Neural crest cell (in vitro differentiated cells): ENCODE results near the gene ST3GAL3. TPM values are rescaled to one million over a fixed set of nuclear protein-coding genes. Genes with fewer than 3 reads are reported as not detected.

Experiments used
- DNase-seq: peaks from one replicate; pipeline ENCODE4 v3.0.0; 2021; ENCODE audit warnings: low read depth, mixed read lengths, low spot score
- H3K27ac Mint-ChIP-seq: one replicate; pipeline ENCODE4 v1.8.0; 2021; ENCODE audit warnings: mild to moderate bottlenecking, mixed read lengths; ENCODE audit not compliant: unreplicated experiment
- H3K27me3 Mint-ChIP-seq: 2 replicates; pipeline ENCODE4 v1.8.0; 2021; ENCODE audit warnings: low read depth, mild to moderate bottlenecking, mixed read lengths
- H3K36me3 Mint-ChIP-seq: 2 replicates; pipeline ENCODE4 v1.8.0; 2021; ENCODE audit warnings: low read depth, mild to moderate bottlenecking, mixed read lengths
- H3K4me1 Mint-ChIP-seq: 2 replicates; pipeline ENCODE4 v1.8.0; 2021; ENCODE audit warnings: mixed read lengths
- H3K4me3 Mint-ChIP-seq: one replicate; pipeline ENCODE4 v1.8.0; 2021; ENCODE audit warnings: mild to moderate bottlenecking, mixed read lengths
- H3K9me3 Mint-ChIP-seq: 2 replicates; pipeline ENCODE4 v1.8.0; 2021; ENCODE audit warnings: mixed read lengths
- total RNA-seq: library from RNA; stranded (reverse); gene quantifications from 2 replicates; pipeline ENCODE4 v1.2.1, GENCODE V29; 2021
- TF ChIP-seq, protein P1 (sequence below): fragments of 200-600 bp; sonication (generic); conservative IDR thresholded peaks from 2 replicates; pipeline ENCODE4 v1.5.0; 2021; ENCODE audit warnings: antibody characterized with exemption, mild to moderate bottlenecking

Gene ST3GAL3
- total RNA-seq, 1 donor from 2014 or later, result 37.4 TPM

GRCh38 chr1:43668956-43669355, 38.4 kb upstream of the ST3GAL3 start:
- TF ChIP-seq, protein P1, sequence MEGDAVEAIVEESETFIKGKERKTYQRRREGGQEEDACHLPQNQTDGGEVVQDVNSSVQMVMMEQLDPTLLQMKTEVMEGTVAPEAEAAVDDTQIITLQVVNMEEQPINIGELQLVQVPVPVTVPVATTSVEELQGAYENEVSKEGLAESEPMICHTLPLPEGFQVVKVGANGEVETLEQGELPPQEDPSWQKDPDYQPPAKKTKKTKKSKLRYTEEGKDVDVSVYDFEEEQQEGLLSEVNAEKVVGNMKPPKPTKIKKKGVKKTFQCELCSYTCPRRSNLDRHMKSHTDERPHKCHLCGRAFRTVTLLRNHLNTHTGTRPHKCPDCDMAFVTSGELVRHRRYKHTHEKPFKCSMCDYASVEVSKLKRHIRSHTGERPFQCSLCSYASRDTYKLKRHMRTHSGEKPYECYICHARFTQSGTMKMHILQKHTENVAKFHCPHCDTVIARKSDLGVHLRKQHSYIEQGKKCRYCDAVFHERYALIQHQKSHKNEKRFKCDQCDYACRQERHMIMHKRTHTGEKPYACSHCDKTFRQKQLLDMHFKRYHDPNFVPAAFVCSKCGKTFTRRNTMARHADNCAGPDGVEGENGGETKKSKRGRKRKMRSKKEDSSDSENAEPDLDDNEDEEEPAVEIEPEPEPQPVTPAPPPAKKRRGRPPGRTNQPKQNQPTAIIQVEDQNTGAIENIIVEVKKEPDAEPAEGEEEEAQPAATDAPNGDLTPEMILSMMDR, result no peak
- DNase-seq, result no peak
- Mint-ChIP-seq H3K27me3 (no peaks in the 10 kb centered on the region), H3K9me3 (no peaks in the 10 kb centered on the region), H3K27ac (no peak overlapping the region), H3K36me3 (peaks cover 42% of the 10 kb centered on the region), H3K4me1 (no peaks in the 10 kb centered on the region), H3K4me3 (no peak overlapping the region)

DNA sequence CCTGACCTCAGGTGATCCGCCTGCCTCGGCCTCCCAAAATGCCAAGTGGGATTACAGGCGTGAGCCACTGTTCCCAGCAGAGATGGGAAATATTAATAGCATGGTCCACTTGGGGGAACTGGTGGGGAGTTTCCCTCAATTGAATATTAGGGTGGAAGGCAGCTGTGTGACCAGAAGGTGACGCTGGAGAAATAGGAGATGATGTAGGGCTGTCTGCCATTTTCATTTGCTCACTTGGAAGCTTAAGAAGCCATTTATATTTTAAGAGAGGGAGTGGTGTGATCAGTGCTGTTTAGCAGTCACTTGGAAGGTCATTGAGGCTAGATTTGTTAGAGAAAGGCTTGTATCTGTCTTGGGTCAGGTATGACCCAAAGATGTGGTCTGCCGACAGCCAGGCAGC, 37.5 kb upstream of the ST3GAL3 start:
- H3K27ac Mint-ChIP-seq, result no peak overlapping the region
- H3K27me3 Mint-ChIP-seq, result no peaks in the 10 kb centered on the region

DNA sequence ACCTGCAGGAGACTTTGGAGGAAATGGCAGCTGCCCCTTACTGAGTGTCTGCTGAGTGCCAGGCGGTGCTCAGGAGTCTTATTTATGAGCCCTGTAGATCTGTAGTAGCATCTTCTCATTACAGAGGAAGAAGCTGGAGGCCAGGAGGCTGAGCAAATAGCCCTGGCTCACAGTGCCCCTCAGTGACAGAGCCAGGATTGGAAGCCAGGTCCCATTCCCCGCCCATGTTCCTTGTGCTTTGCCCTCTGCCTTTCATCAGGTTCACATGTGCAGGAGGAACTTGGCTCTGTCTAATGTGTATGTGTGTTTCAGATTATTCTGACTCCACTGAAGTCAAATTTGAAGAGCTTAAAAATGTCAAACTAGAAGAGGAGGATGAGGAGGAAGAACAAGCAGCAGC, 36.1 kb upstream of the ST3GAL3 start:
- no peaks in the 10 kb centered on the region for H3K27me3 Mint-ChIP-seq
- no peaks in the 10 kb centered on the region for H3K4me1 Mint-ChIP-seq
- H3K36me3 Mint-ChIP-seq, result peaks cover 40% of the 10 kb centered on the region
- no peak overlapping the region for H3K27ac Mint-ChIP-seq
- no peaks in the 10 kb centered on the region for H3K9me3 Mint-ChIP-seq
- TF ChIP-seq, protein P1, result no peak
- no peak overlapping the region for H3K4me3 Mint-ChIP-seq
- no peak for DNase-seq

More for the DNA sequence above, 37.5 kb upstream of the ST3GAL3 start:
- TF ChIP-seq, protein P1, result no peak
- no peaks in the 10 kb centered on the region for H3K4me1 Mint-ChIP-seq
- H3K36me3 Mint-ChIP-seq, result peaks cover 35% of the 10 kb centered on the region
- no peak for DNase-seq
- H3K4me3 Mint-ChIP-seq, result no peak overlapping the region
- H3K9me3 Mint-ChIP-seq, result no peaks in the 10 kb centered on the region

GRCh38 chr1:43671626-43672330, 35.6 kb upstream of the ST3GAL3 start:
- H3K36me3 Mint-ChIP-seq, result peaks cover 41% of the 10 kb centered on the region
- DNase-seq, result no peak
- TF ChIP-seq, protein P1, result no peak
- no peaks in the 10 kb centered on the region for H3K9me3 Mint-ChIP-seq
- H3K27ac Mint-ChIP-seq, result no peak overlapping the region
- no peak overlapping the region for H3K4me3 Mint-ChIP-seq
- no peaks in the 10 kb centered on the region for H3K4me1 Mint-ChIP-seq
- no peaks in the 10 kb centered on the region for H3K27me3 Mint-ChIP-seq

GRCh38 chr1:43673261-43673660, 34.1 kb upstream of the ST3GAL3 start:
- H3K9me3 Mint-ChIP-seq, result no peaks in the 10 kb centered on the region
- TF ChIP-seq, protein P1, result no peak
- no peaks in the 10 kb centered on the region for H3K27me3 Mint-ChIP-seq
- H3K4me1 Mint-ChIP-seq, result no peaks in the 10 kb centered on the region
- no peak overlapping the region for H3K27ac Mint-ChIP-seq
- peaks cover 42% of the 10 kb centered on the region for H3K36me3 Mint-ChIP-seq
- DNase-seq, result no peak
- H3K4me3 Mint-ChIP-seq, result no peak overlapping the region
